ENCODE measurements around the gene CDH2. TPM values are rescaled to one million over a fixed set of nuclear protein-coding genes. Genes with fewer than 3 reads are reported as not detected.
A peak's percentile ranks its signal among the peaks of the same experiment; 100 is the strongest.

CDH2 gene
- total and polyA plus RNA-seq, 4 donors = 0.14 to 5.0 (median 0.87) TPM

- Histone ChIP-seq H3K9ac (ENCODE audit: insufficient read depth in 1 of 2, low read length in 2 of 2) (no peak overlapping the region), H3K4me1 (ENCODE audit: control insufficient read depth in 5 of 5, insufficient read depth in 5 of 5, low read length in 5 of 5) (no peaks in the 10 kb centered on the region), H3K4me3 (no peak overlapping the region), H3K27ac (ENCODE audit: low read depth in 1 of 2, low read length in 1 of 2) (no peak overlapping the region), H3K27me3 (ENCODE audit: control insufficient read depth in 3 of 3, insufficient read depth in 3 of 3, low read length in 2 of 3) (no peaks in the 10 kb centered on the region), H3K36me3 (ENCODE audit: control insufficient read depth in 4 of 4, insufficient read depth in 4 of 4, low read length in 4 of 4) (no peaks in the 10 kb centered on the region), H3K9me3 (ENCODE audit: control insufficient read depth in 4 of 4, insufficient read depth in 3 of 4, low read length in 3 of 4) (no peaks in the 10 kb centered on the region)
- 76 to 90% methylated on average over 6 of the region's 6 CpGs for WGBS, 2 donors
- TF ChIP-seq CTCF (IDR thresholded peaks at IDR 0.05; ENCODE audit: control extremely low read depth, extremely low read depth) = no peak
- ATAC-seq (ENCODE audit: insufficient read depth, low FRiP score) (no peak), DNase-seq (no peak)
Measured at GRCh38 chr18:28193177-28193778, 16.3 kb upstream of the CDH2 start.

GRCh38 chr18:28189400-28190239 lies 12.7 kb upstream of the CDH2 start:
- Histone ChIP-seq H3K4me1 (ENCODE audit: control insufficient read depth in 5 of 5, insufficient read depth in 5 of 5, low read length in 5 of 5) (no peaks in the 10 kb centered on the region), H3K9ac (ENCODE audit: insufficient read depth in 1 of 2, low read length in 2 of 2) (no peak overlapping the region), H3K27ac (ENCODE audit: low read depth in 1 of 2, low read length in 1 of 2) (no peak overlapping the region), H3K36me3 (ENCODE audit: control insufficient read depth in 4 of 4, insufficient read depth in 4 of 4, low read length in 4 of 4) (no peaks in the 10 kb centered on the region), H3K4me3 (no peak overlapping the region), H3K9me3 (ENCODE audit: control insufficient read depth in 4 of 4, insufficient read depth in 3 of 4, low read length in 3 of 4) (no peaks in the 10 kb centered on the region), H3K27me3 (ENCODE audit: control insufficient read depth in 3 of 3, insufficient read depth in 3 of 3, low read length in 2 of 3) (no peaks in the 10 kb centered on the region)
- no peak for ATAC-seq (ENCODE audit: insufficient read depth, low FRiP score)
- DNase-seq = peak in 2 of 3 donors; percentile 27 to 74
- 72 to 76% methylated on average over 5 of the region's 5 CpGs for WGBS, 2 donors
- TF ChIP-seq CTCF (IDR thresholded peaks at IDR 0.05; ENCODE audit: control extremely low read depth, extremely low read depth) = peak; percentile 16

- Histone ChIP-seq H3K9me3 (ENCODE audit: control insufficient read depth in 4 of 4, insufficient read depth in 3 of 4, low read length in 3 of 4) (no peaks in the 10 kb centered on the region), H3K4me1 (ENCODE audit: control insufficient read depth in 5 of 5, insufficient read depth in 5 of 5, low read length in 5 of 5) (no peaks in the 10 kb centered on the region), H3K27ac (ENCODE audit: low read depth in 1 of 2, low read length in 1 of 2) (no peak overlapping the region), H3K4me3 (no peak overlapping the region), H3K27me3 (ENCODE audit: control insufficient read depth in 3 of 3, insufficient read depth in 3 of 3, low read length in 2 of 3) (peaks cover 0 to 21% (median 8%) of the 10 kb centered on the region in 3 donors), H3K36me3 (ENCODE audit: control insufficient read depth in 4 of 4, insufficient read depth in 4 of 4, low read length in 4 of 4) (no peaks in the 10 kb centered on the region), H3K9ac (ENCODE audit: insufficient read depth in 1 of 2, low read length in 2 of 2) (no peak overlapping the region)
- DNase-seq = no peak
- TF ChIP-seq CTCF (IDR thresholded peaks at IDR 0.05; ENCODE audit: control extremely low read depth, extremely low read depth) = no peak
- no peak for ATAC-seq (ENCODE audit: insufficient read depth, low FRiP score)
- 84 to 85% methylated on average over 3 of the region's 3 CpGs for WGBS, 2 donors
Measured at GRCh38 chr18:28185121-28185520, 8.2 kb upstream of the CDH2 start.
